IPS-15b (cell line): ENCODE results near the gene MMP15.

Experiments used
- H3K27me3 ChIP-seq: one replicate; pipeline ENCODE4 v1.6.1; 2013; ENCODE audit warnings: low read length; ENCODE audit not compliant: control insufficient read depth, insufficient read depth
- H3K36me3 ChIP-seq: one replicate; pipeline ENCODE4 v1.6.1; 2013; ENCODE audit warnings: low read length; ENCODE audit not compliant: control insufficient read depth, insufficient read depth
- H3K4me1 ChIP-seq: one replicate; pipeline ENCODE4 v1.6.1; 2013; ENCODE audit warnings: mild to moderate bottlenecking, low read length; ENCODE audit not compliant: control insufficient read depth, insufficient read depth
- H3K4me3 ChIP-seq: one replicate; pipeline ENCODE4 v1.5.1; 2013; ENCODE audit warnings: low read depth, low read length
- H3K9ac ChIP-seq: one replicate; pipeline ENCODE4 v1.6.1; 2013; ENCODE audit warnings: low read depth, mild to moderate bottlenecking, low read length
- H3K9me3 ChIP-seq: one replicate; pipeline ENCODE4 v1.6.1; 2013; ENCODE audit warnings: mild to moderate bottlenecking, low read length; ENCODE audit not compliant: control insufficient read depth, insufficient read depth

Gene MMP15

GRCh38 chr16:58042001-58042885, 16.7 kb downstream of the MMP15 start:
- Histone ChIP-seq H3K4me1 (peaks cover 1% of the 10 kb centered on the region), H3K36me3 (peaks cover 54% of the 10 kb centered on the region), H3K9ac (no peak overlapping the region), H3K4me3 (no peak overlapping the region), H3K27me3 (no peaks in the 10 kb centered on the region), H3K9me3 (no peaks in the 10 kb centered on the region)

GRCh38 chr16:58042886-58043515, 17.4 kb downstream of the MMP15 start:
- H3K36me3 ChIP-seq, result peaks cover 54% of the 10 kb centered on the region
- H3K9ac ChIP-seq, result no peak overlapping the region
- no peak overlapping the region for H3K4me3 ChIP-seq
- H3K4me1 ChIP-seq, result peaks cover 2% of the 10 kb centered on the region
- H3K9me3 ChIP-seq, result no peaks in the 10 kb centered on the region
- no peaks in the 10 kb centered on the region for H3K27me3 ChIP-seq

GRCh38 chr16:58043571-58044155, 18.1 kb downstream of the MMP15 start:
- H3K9me3 ChIP-seq, result no peaks in the 10 kb centered on the region
- peaks cover 51% of the 10 kb centered on the region for H3K36me3 ChIP-seq
- no peak overlapping the region for H3K9ac ChIP-seq
- peaks cover 2% of the 10 kb centered on the region for H3K4me1 ChIP-seq
- H3K27me3 ChIP-seq, result no peaks in the 10 kb centered on the region
- H3K4me3 ChIP-seq, result no peak overlapping the region

GRCh38 chr16:58044266-58045019, 18.9 kb downstream of the MMP15 start:
- Histone ChIP-seq H3K36me3 (peaks cover 47% of the 10 kb centered on the region), H3K4me1 (peaks cover 2% of the 10 kb centered on the region), H3K9ac (no peak overlapping the region), H3K4me3 (no peak overlapping the region), H3K9me3 (no peaks in the 10 kb centered on the region), H3K27me3 (no peaks in the 10 kb centered on the region)

- Histone ChIP-seq H3K9me3 (no peaks in the 10 kb centered on the region), H3K4me3 (no peak overlapping the region), H3K36me3 (peaks cover 42% of the 10 kb centered on the region), H3K4me1 (peaks cover 2% of the 10 kb centered on the region), H3K9ac (no peak overlapping the region), H3K27me3 (no peaks in the 10 kb centered on the region)
Observed at GRCh38 chr16:58045096-58045495, 19.5 kb downstream of the MMP15 start.

GRCh38 chr16:58046054-58046881, 20.7 kb downstream of the MMP15 start:
- Histone ChIP-seq H3K4me3 (no peak overlapping the region), H3K9ac (no peak overlapping the region), H3K27me3 (no peaks in the 10 kb centered on the region), H3K9me3 (no peaks in the 10 kb centered on the region), H3K4me1 (peaks cover 2% of the 10 kb centered on the region), H3K36me3 (peaks cover 30% of the 10 kb centered on the region)

GRCh38 chr16:58046936-58047335, 21.4 kb downstream of the MMP15 start:
- Histone ChIP-seq H3K9me3 (no peaks in the 10 kb centered on the region), H3K4me1 (peaks cover 2% of the 10 kb centered on the region), H3K36me3 (peaks cover 27% of the 10 kb centered on the region), H3K9ac (no peak overlapping the region), H3K27me3 (no peaks in the 10 kb centered on the region), H3K4me3 (no peak overlapping the region)

GRCh38 chr16:58047557-58048348, 22.2 kb downstream of the MMP15 start:
- no peaks in the 10 kb centered on the region for H3K27me3 ChIP-seq
- no peak overlapping the region for H3K4me3 ChIP-seq
- H3K4me1 ChIP-seq, result peaks cover 2% of the 10 kb centered on the region
- H3K9ac ChIP-seq, result no peak overlapping the region
- H3K36me3 ChIP-seq, result peaks cover 21% of the 10 kb centered on the region
- H3K9me3 ChIP-seq, result no peaks in the 10 kb centered on the region

GRCh38 chr16:58048494-58049231, 23.1 kb downstream of the MMP15 start:
- peaks cover 13% of the 10 kb centered on the region for H3K36me3 ChIP-seq
- no peaks in the 10 kb centered on the region for H3K27me3 ChIP-seq
- no peak overlapping the region for H3K9ac ChIP-seq
- H3K9me3 ChIP-seq, result no peaks in the 10 kb centered on the region
- no peak overlapping the region for H3K4me3 ChIP-seq
- H3K4me1 ChIP-seq, result peaks cover 2% of the 10 kb centered on the region
